ENCODE data around the gene UBAC1. TPM values are rescaled to one million over a fixed set of nuclear protein-coding genes. Genes with fewer than 3 reads are reported as not detected.

The UBAC1 gene
- total RNA-seq, 1 experiment from 2014 or later = 58.2 TPM

DNA sequence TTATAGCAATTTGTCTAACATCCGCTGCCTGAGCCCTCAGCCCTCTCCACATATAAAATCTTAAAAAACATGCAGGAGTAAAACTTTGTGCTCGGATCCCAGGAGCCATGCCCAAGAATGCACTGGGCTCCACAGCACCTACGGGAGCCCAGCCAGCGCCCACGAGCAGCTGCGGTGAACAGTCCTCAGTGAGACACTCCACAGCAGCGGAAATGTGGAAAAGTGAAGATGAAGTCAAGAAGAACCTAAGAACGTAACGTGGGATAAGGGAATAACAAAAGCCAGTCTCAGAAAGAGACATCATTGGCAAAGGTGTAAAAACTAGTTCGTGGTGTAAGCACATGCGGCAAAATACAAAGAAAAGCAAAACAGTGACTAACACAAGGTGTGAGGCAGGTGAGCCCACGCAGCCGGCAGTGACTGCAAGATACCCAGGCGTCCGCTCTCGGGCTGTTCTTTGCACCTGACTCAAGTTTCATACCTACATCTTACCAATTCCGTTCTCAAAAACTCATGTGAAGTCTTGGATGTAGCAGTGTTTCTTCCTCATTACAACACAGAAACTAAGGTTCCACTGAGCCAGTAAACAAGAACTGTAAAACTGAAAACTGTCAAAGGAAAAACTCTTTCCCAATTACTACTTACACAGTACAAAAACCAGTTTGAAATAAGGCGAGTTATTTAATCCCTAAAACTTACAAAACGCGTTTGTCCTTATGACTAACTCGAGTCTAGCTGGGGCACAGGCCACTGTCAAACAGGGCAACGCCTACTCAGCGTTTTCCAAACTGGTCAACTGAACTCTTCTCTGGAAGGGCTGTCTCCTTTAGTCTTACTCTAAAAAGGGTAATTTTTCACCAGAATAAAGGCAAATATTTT, 55.6 kb downstream of the UBAC1 start:
- peak overlapping the region; percentile 67 for H3K4me3 ChIP-seq (ENCODE audit: low read depth, low read length, poor library complexity, severe bottlenecking)
- no peak for TF ChIP-seq EZH2 (IDR thresholded peaks at IDR 0.05; ENCODE audit: borderline replicate concordance, low read depth, low read length, poor library complexity, severe bottlenecking)
- no peak for TF ChIP-seq CTCF (conservative IDR thresholded peaks at IDR 0.05; ENCODE audit: low read depth, low read length)
- peaks cover 11% of the 10 kb centered on the region for H3K36me3 ChIP-seq (ENCODE audit: insufficient read depth, low read length, poor library complexity, severe bottlenecking)
- no peaks in the 10 kb centered on the region for H3K9me3 ChIP-seq (ENCODE audit: low read depth, low read length, poor library complexity, severe bottlenecking)
- POLR2A ChIA-PET (ENCODE audit: low non-redundant PET) = no interaction called here
- CTCF ChIA-PET = interaction anchor here (1.0 kb wide), 1 partner anchor 62 kb away, joined by 3 read pairs; no protein-coding TSS in a partner anchor
- DNase-seq (ENCODE audit: low spot score) = no peak
- TSS peak; percentile 28 for BruUV-seq (replicated peaks)
- H3K27ac ChIP-seq (ENCODE audit: low read depth, low read length, poor library complexity, severe bottlenecking) = peak overlapping the region; percentile 64
- H3K4me1 ChIP-seq (ENCODE audit: insufficient read depth, low read length, poor library complexity, severe bottlenecking) = peaks cover 15% of the 10 kb centered on the region
- intact Hi-C loops (cut with micrococcal nuclease; ENCODE audit: unreplicated experiment) = no loop called here
- no peaks in the 10 kb centered on the region for H3K27me3 ChIP-seq (replicated peaks; ENCODE audit: insufficient read depth, low read depth, low read length, poor library complexity)

DNA sequence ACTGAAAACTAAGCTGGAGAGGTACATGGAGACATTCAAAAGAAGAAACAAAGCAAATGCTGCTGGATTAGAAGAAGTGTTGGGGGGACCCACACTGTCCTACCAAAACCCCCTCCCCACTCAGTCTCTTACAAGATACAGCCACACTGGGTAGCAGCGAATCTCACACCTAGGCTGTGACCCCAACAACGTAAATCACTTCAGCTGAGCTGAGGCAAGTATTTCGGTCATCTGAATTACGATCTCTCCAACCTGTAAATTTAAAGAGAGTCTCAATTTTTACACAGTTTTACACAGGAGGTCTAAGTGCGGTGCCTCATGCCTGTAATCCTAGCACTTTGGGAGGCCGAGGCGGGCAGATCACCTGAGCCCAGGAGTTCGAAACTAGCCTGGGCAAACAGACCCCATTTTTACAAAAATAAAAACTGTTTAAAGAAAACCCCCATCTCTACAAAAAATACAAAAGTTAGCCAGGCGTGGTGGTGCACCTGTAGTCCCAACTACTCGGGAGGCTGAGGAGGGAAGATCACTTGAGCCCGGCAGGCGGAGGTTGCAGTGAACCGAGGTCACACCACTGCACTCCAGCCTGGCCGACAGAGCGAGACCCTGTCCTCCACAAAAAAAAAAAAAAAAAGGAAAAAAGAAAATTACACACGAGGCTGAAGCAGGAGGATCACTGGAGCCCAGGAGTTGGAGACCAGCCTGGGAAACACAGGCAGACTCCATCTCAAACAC, 57.2 kb downstream of the UBAC1 start:
- peaks cover 14% of the 10 kb centered on the region for H3K4me1 ChIP-seq (ENCODE audit: insufficient read depth, low read length, poor library complexity, severe bottlenecking)
- peaks cover 3% of the 10 kb centered on the region for H3K9me3 ChIP-seq (ENCODE audit: low read depth, low read length, poor library complexity, severe bottlenecking)
- no peak overlapping the region for H3K4me3 ChIP-seq (ENCODE audit: low read depth, low read length, poor library complexity, severe bottlenecking)
- intact Hi-C loops (cut with micrococcal nuclease; ENCODE audit: unreplicated experiment) = no loop called here
- H3K27me3 ChIP-seq (replicated peaks; ENCODE audit: insufficient read depth, low read depth, low read length, poor library complexity) = no peaks in the 10 kb centered on the region
- TF ChIP-seq EZH2 (IDR thresholded peaks at IDR 0.05; ENCODE audit: borderline replicate concordance, low read depth, low read length, poor library complexity, severe bottlenecking) (no peak), CTCF (conservative IDR thresholded peaks at IDR 0.05; ENCODE audit: low read depth, low read length) (no peak)
- POLR2A ChIA-PET (ENCODE audit: low non-redundant PET) = no interaction called here
- BruUV-seq (replicated peaks) = no TSS peak
- no peak for DNase-seq (ENCODE audit: low spot score)
- no peaks in the 10 kb centered on the region for H3K36me3 ChIP-seq (ENCODE audit: insufficient read depth, low read length, poor library complexity, severe bottlenecking)
- CTCF ChIA-PET = no interaction called here
- no peak overlapping the region for H3K27ac ChIP-seq (ENCODE audit: low read depth, low read length, poor library complexity, severe bottlenecking)

DNA sequence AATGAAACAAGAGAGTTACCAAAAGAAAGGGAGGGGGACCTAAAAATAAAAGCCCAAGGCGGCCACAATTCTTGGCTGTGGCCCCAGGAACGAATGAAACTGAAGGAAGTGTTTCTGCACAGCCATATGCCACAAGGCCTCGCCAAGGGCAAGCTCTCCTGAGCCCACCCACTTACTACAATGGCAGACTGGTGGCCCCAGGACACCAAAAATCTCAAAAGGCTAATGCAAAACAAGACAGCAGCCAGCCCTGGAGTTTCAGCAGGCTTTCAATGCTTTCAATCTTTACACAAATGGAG, 57.9 kb downstream of the UBAC1 start:
- no peaks in the 10 kb centered on the region for H3K36me3 ChIP-seq (ENCODE audit: insufficient read depth, low read length, poor library complexity, severe bottlenecking)
- no peaks in the 10 kb centered on the region for H3K27me3 ChIP-seq (replicated peaks; ENCODE audit: insufficient read depth, low read depth, low read length, poor library complexity)
- BruUV-seq (replicated peaks) = no TSS peak
- intact Hi-C loops (cut with micrococcal nuclease; ENCODE audit: unreplicated experiment) = no loop called here
- no peak for DNase-seq (ENCODE audit: low spot score)
- peaks cover 9% of the 10 kb centered on the region for H3K9me3 ChIP-seq (ENCODE audit: low read depth, low read length, poor library complexity, severe bottlenecking)
- CTCF ChIA-PET = no interaction called here
- H3K4me1 ChIP-seq (ENCODE audit: insufficient read depth, low read length, poor library complexity, severe bottlenecking) = peaks cover 7% of the 10 kb centered on the region
- TF ChIP-seq CTCF (conservative IDR thresholded peaks at IDR 0.05; ENCODE audit: low read depth, low read length) = no peak
- no peak for TF ChIP-seq EZH2 (IDR thresholded peaks at IDR 0.05; ENCODE audit: borderline replicate concordance, low read depth, low read length, poor library complexity, severe bottlenecking)
- H3K27ac ChIP-seq (ENCODE audit: low read depth, low read length, poor library complexity, severe bottlenecking) = no peak overlapping the region
- H3K4me3 ChIP-seq (ENCODE audit: low read depth, low read length, poor library complexity, severe bottlenecking) = no peak overlapping the region
- POLR2A ChIA-PET (ENCODE audit: low non-redundant PET) = no interaction called here
